ENCODE data around the gene PLD5.
"Not testable (repeated sequence)": the region's sequence is repeated elsewhere in the genome, so short reads cannot be mapped to it uniquely, and the experiment has no call there.

PLD5 gene

GRCh38 chr1:242416657-242417056, 107.8 kb downstream of the PLD5 start:
- no peak for DNase-seq

DNA sequence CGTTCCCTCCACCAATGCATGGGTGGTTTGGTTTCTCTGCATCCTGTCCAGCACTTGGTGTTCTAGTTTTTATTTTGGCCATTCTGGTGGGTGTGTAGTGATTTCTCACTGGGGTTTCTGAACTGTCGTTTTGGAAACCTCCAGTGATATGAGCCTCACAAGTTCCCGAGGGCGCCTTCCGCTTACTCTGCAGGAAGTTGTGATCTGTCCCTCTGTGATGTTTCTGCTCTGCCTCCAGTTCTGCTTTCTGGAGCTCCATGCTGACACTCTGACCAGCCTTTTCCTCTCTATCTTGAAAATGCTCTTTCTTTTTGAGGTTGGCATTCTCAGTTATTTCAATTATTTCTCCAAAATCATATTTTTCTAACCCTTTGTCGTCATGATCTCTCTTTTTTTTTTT, 111.6 kb downstream of the PLD5 start:
- no peak for DNase-seq

DNA sequence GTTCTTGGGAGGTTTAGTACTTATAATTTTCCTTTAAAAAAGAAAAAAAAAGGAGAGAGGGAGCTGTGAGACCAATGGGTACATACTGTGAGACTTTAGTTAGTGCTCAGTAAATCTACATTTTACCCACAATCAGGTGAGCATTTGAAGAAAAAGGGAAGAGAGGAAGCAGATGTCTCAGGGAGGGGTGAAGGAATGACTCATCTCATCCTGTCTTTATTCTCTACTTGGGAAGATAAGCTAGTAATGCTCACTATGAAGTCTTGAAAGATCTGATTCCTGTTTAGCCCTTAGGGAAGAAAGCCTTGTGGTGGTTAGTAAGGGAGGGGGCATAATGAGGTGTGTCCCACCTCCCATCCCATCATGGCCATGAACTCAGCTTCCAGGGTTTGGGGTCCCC, 112.6 kb downstream of the PLD5 start:
- no peak for DNase-seq

GRCh38 chr1:242405947-242406346, 118.5 kb downstream of the PLD5 start:
- no peak for DNase-seq

GRCh38 chr1:242404296-242404695, 120.2 kb downstream of the PLD5 start:
- DNase-seq = no peak

DNA sequence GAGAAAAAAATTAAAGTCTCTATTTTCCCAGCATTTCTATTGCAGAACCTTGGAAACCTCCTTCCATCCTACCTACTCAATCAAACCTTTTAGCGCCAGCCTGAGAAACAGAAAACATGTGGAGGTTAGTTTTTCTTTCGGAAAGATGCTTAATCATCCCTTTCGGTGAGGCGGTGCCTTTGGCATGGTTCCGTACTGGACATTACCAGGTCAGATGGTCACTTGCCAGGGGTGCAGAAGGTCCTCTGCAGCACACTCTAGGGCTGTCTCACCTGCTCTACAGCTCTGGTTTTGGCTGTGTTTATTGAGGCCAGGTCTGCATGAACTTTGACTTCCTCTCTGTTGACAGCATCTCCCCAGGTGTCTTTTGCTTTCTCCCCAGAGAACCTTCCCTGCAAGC, 121.5 kb downstream of the PLD5 start:
- DNase-seq = no peak

DNA sequence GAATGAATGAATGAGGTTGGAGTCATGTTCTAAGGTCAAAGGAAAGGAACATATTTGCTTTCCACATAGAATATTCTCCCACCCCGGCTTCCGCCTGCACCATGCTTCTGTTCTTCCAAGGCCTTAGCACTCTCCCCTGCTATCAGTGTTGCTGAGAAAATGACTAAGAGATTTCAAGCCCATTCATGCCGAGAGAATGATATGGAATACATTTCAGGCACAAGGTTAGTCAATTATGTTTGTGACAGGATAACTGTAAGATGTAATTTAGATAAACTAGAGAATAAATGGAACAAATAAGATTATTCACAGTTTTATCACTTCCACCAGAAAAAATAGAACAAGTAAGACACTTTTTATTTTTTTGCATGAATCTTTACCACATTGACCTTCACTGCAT, 122.6 kb downstream of the PLD5 start:
- DNase-seq = no peak

- DNase-seq = no peak
Measured at GRCh38 chr1:242398351-242398750, 126.1 kb downstream of the PLD5 start.

DNA sequence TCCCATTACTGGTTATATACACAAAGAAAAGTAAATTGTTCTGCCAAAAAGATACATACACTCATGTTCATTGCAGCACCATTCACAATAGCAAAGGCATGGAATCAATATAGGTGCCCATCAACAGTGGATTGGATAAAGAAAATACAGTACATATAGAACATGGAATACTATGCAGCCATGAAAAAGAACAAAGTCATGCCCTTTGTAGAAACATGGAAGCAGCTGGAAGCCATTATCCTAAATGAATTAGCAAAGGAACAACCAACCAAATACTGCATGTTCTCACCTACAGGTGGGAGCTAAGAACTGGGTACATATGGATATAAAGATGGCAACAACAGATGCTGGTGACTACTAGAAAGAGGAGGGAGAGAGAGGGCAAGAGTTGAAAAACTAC, 132.6 kb downstream of the PLD5 start:
- DNase-seq = no peak

GRCh38 chr1:242376121-242376520, 148.4 kb downstream of the PLD5 start:
- not testable (repeated sequence) for DNase-seq

DNA sequence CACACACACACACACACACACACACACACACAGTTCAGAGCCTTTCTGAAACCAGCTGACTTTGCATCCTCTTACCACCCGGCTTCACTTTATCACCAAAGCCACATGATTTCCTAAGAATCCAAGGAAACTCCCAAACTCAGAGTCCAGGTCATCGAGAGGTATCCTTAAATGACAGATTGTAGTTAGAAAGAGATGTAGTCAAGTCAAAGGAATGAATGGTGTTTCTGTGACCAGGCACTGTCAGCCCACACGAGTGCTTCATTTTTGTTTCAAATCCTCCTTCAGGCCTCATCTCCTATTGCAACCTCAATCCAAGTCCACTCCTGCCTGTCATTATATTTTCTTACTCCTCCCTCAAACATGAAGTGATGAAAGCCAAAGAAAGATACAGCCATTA, 174.1 kb downstream of the PLD5 start:
- not testable (repeated sequence) for DNase-seq

- DNase-seq = no peak
Measured at GRCh38 chr1:242349636-242350035, 174.9 kb downstream of the PLD5 start.

DNA sequence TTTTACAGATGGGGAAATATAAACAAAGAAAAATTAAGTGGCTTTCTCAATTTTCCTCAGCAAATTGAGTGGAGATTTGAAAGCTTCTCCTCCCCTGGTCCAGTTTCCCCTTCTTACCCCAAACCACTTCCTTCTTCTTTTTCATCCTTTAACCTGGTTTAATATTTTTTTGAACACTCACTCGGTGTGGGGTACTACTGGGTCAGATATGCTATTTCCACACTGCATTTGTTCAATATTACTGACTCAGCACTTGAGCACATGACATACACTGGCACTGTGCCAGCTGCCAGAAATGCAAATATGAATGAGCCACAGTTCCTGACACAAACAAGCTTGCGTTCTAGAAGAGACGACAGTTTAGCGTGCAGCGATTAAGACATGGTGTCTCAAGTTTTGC, 193.6 kb downstream of the PLD5 start:
- DNase-seq = not testable (repeated sequence)

DNA sequence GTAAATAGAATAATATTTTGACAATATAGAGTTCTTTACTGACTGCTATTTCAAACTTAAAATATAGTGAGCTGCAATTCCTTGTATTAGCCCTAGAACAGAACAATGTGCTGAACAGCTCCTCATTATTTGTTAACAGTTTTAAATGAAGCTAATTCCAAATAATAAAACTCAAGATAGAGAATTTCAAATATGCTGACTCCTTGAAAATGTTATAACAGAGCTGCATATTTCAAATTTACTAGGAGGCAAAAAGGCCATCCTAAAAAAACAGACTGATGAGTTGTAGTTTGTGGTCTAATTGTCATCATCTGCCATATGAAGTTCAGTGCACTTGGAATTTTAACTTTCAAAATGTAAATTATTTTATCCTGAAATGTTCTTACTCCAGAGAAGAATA, 197.1 kb downstream of the PLD5 start:
- not testable (repeated sequence) for DNase-seq

DNA sequence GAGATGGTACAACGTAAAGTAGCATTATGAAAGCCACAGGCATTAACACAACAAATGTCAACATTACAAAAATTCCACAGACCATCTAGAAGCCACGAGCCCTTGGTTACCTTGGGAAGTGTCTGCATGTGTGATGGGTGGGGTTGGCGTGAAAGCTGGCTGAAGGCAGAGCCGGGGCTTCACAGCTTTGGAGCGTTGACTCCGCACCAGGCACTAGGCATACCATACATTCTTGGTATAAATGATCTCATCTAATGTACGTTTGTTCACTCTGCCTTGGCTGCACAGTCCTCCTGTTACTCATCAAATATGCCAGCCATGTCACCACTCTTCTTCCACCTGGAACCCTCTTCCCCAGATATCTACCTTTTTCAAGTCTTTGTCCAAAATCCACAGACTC, 202.5 kb downstream of the PLD5 start:
- not testable (repeated sequence) for DNase-seq

DNA sequence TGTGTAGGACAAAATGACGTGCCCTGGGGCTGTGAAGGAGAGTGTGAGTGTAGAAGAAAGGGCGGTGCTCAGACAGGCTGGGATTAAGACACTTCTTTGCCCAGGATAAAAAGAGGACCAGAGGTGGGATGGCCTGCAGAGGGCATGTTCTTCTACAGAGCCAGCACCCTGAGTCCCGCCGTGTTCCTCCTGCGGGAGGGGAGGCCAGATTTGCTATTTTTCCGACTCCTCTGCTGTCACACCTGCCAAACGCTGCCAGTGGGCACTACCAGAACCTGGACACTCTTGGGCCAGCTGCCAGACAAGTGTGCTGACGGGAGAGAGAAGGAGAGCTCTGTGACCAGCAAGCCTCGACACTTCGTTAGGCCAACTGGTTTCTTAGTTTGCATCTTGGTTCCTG, 206.4 kb downstream of the PLD5 start:
- DNase-seq = no peak

DNA sequence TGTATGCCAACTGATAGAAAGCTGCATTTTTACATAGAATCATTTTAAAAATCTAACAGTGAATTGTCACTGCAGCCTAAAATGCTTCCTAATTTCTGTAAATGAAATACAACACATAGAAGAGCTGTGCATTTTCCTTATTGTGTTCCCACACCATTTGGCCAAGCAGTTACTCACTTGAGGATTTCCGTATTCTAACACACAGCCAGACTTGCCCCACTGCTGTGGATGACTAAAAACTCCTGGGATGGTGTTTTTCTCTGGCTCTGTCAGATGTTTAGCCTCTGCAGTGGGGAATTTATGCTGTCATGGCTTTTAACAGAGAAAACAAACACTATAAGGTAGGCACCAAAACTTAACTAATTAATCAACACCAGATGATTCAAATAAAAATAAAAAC, 209.6 kb downstream of the PLD5 start:
- DNase-seq = not testable (repeated sequence)

- DNase-seq = not testable (repeated sequence)
Measured at GRCh38 chr1:242314085-242314649, 210.3 kb downstream of the PLD5 start.

DNA sequence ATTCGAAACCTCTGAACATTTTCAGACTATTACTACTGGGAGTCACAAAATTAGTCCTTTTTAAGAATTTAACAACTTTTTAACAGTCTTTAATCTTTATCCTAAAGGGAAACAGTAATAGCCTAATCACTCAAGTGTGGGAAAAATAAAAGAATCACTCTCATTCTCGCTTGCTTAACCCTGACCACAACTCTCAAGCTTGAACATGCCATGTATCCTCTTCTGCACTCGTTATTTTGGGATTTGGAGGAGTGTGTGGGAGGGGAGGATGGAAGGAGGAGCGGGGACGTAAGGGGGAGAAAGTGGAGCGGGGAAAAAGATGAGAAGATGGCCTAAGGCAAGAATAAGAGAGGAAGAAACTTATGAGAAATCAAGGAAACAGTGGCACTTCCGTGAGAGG, 215.8 kb downstream of the PLD5 start:
- DNase-seq = not testable (repeated sequence)

DNA sequence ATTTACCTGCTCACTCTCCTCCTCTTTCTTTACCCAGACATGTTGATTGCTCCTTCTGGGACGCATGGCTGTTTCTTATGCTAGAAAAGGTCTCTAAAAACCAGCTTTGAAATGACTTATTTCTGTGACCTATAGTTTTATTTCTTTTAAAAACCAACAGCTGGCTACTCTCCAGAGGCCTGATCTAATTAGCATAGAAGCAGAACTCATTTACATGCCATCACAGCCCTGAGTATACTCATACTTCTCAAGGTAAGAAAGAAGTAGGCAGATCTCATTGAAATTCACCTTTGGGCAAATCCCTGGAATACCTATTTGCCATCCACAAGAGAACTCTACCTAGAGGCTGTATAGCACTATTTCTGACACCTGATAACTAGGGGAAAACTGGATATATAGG, 230.7 kb downstream of the PLD5 start:
- not testable (repeated sequence) for DNase-seq

DNA sequence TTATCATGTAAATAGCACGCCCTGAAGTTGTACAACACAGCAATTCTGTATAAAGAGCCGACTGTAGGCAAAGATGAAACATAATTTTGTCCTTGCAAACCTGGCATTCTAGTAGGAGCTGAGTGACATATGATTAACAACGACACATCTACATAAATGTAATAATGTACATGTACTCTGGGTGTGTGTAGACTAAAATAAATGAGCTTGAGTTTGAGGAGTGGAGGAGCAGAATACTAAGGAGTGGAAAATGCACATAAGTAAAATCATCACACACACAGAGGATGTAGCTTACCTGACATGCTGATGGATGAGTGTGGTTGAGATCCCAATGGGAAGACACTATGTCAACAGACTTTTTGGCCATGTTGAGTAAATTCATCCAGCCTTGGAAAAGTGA, 236.4 kb downstream of the PLD5 start:
- DNase-seq = not testable (repeated sequence)

- not testable (repeated sequence) for DNase-seq
Measured at GRCh38 chr1:242282758-242283485, 241.6 kb downstream of the PLD5 start.

DNA sequence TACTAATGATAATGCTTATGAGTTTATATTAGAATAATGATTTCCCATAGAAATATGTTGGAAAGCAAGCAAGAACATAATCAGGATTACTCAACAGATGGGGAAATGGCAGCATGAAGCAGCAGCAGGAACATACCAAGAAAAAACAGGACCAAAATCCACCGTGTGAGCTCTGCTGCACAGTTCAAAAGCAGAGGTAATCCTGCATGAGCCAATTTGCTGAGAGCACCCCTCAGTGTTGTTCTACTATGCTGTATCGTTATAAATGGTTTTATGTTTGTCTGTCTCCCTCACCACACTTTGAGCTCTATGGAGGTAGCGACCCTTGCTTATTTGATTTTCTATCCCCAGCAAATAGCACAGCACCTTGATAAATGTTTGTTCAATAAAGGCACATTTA, 246.1 kb downstream of the PLD5 start:
- not testable (repeated sequence) for DNase-seq

DNA sequence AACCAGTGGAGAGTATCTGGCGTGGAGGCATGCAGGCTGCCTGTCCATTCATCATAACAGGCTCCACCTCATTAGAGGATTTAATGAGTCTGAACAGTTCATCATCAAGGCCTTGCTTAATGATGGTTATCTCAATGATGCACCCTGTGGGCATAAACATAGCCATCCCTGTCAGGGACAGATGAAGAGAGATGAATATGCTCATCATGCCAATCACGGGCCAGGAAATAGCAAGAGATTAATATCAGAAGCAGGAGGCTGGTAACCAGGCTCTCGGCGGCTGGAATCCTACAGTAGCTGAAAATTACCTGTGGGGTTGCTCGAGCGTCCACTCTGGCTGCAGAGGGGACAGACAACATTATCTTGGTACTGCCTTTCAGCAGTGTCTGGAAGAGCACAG, 247.7 kb downstream of the PLD5 start:
- not testable (repeated sequence) for DNase-seq

DNA sequence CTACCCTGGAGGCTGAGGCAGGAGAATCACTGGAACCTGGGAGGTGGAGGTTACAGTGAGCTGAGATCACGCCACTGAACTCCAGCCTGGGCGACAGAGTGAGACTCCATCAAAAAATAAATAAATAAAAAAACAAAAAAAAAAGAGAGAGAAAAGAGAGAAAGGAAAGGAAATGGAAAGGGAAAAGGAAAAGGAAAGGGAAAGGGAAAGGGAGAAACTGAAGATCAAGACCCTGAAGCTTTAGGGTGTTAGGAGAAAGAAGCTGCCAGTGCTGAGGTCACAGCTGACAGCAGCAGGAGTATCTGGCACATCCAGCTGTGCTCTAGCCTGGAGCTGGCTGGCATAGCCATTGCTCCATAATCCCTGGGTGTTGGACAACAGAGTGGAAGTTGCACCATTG, 257.5 kb downstream of the PLD5 start:
- not testable (repeated sequence) for DNase-seq

Measured in CD4-positive, alpha-beta T cell treated with Interleukin-1 beta for 1 hour (primary cell).